OCI-LY3 (cell line): ENCODE results near the gene SCN3A.

Source experiments
- EZH2phosphoT487 ChIP-seq: fragments of 200-600 bp; shearing (Covaris generic); IDR thresholded peaks from 2 replicates; pipeline ENCODE4 v1.6.1; 2018; ENCODE audit warnings: antibody characterized with exemption, mixed run types, low read depth
- TF ChIP-seq, protein P1 (sequence below): fragments of 200-600, 300-600 bp; sonication (generic); IDR thresholded peaks from 2 replicates; pipeline ENCODE4 v1.5.1; 2014; ENCODE audit warnings: antibody characterized with exemption, low read length, low read depth

DNA sequence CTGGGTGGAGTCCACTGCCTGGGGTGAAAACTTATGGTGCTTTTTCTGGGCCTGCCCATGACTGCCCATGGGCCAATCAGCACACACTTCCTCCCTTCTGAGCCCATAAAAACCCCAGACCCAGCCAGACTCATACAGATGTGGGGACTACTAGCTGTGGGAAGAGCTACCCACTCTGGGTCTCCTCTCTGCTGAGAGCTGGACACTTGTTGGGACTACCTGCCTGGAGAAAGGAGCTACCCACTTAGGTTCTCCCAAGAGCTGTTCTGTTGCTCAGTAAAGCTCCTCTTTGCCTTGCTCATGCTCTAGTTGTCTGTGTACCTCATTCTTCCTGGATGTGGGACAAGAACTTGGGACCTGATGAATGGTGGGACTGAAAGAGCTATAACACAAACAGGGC lies 129.0 kb downstream of the SCN3A start:
- TF ChIP-seq, protein P1, sequence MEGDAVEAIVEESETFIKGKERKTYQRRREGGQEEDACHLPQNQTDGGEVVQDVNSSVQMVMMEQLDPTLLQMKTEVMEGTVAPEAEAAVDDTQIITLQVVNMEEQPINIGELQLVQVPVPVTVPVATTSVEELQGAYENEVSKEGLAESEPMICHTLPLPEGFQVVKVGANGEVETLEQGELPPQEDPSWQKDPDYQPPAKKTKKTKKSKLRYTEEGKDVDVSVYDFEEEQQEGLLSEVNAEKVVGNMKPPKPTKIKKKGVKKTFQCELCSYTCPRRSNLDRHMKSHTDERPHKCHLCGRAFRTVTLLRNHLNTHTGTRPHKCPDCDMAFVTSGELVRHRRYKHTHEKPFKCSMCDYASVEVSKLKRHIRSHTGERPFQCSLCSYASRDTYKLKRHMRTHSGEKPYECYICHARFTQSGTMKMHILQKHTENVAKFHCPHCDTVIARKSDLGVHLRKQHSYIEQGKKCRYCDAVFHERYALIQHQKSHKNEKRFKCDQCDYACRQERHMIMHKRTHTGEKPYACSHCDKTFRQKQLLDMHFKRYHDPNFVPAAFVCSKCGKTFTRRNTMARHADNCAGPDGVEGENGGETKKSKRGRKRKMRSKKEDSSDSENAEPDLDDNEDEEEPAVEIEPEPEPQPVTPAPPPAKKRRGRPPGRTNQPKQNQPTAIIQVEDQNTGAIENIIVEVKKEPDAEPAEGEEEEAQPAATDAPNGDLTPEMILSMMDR, result no peak
- no peak for TF ChIP-seq EZH2phosphoT487
